Liver (tissue), 9 donors: ENCODE measurements around the gene CDC45. TPM values are rescaled to one million over a fixed set of nuclear protein-coding genes. Genes with fewer than 3 reads are reported as not detected.

ENCODE experiments used
- DNase-seq: peaks from one replicate; pipeline ENCODE4 v3.0.0-alpha.2; 2017; ENCODE audit warnings: low spot score
- H3K27ac ChIP-seq, 2 donors: one replicate each; pipeline ENCODE4 v1.7.0; 2013; ENCODE audit warnings: inconsistent platforms in 2 of 2, low read length in 2 of 2, control low read depth in 1 of 2, low read depth in 1 of 2, mild to moderate bottlenecking in 1 of 2
- H3K27me3 ChIP-seq, 4 donors: one replicate each; pipeline versions ENCODE4 v1.6.1 to v1.7.0; 2013; ENCODE audit warnings: low read length in 3 of 4, inconsistent platforms in 1 of 4, mild to moderate bottlenecking in 1 of 4, moderate library complexity in 1 of 4; ENCODE audit not compliant: control insufficient read depth in 4 of 4, insufficient read depth in 4 of 4
- H3K36me3 ChIP-seq, 4 donors: one replicate each; pipeline versions ENCODE4 v1.6.1 to v1.7.0; 2013; ENCODE audit warnings: low read length in 3 of 4, mild to moderate bottlenecking in 3 of 4, low read depth in 1 of 4, moderate library complexity in 1 of 4; ENCODE audit not compliant: control insufficient read depth in 4 of 4, insufficient read depth in 3 of 4
- H3K4me1 ChIP-seq, 4 donors: one replicate each; pipeline versions ENCODE4 v1.6.1 to v1.7.0; 2013; ENCODE audit warnings: low read length in 3 of 4, mild to moderate bottlenecking in 3 of 4, moderate library complexity in 1 of 4; ENCODE audit not compliant: control insufficient read depth in 4 of 4, insufficient read depth in 4 of 4
- H3K4me3 ChIP-seq, 3 donors: one replicate each; pipeline versions ENCODE4 v1.6.1 to v1.7.0; 2013; ENCODE audit warnings: low read length in 3 of 3, control low read depth in 1 of 3, low read depth in 1 of 3, mild to moderate bottlenecking in 1 of 3
- H3K9ac ChIP-seq, 2 donors: one replicate each; pipeline ENCODE4 v1.7.0; 2013; ENCODE audit warnings: low read length in 2 of 2, mild to moderate bottlenecking in 2 of 2, moderate library complexity in 2 of 2, control low read depth in 1 of 2, low read depth in 1 of 2
- H3K9me3 ChIP-seq, 4 donors: one replicate each; pipeline versions ENCODE4 v1.6.1 to v1.7.0; 2013; ENCODE audit warnings: low read length in 3 of 4; ENCODE audit not compliant: control insufficient read depth in 4 of 4
- EGR1 ChIP-seq, 2 donors: IDR thresholded peaks; 2 replicates each; pipeline ENCODE4 v1.6.1; 2016 to 2018; ENCODE audit warnings: antibody characterized with exemption in 2 of 2, low read depth in 2 of 2
- WGBS: extraction: QIAGEN DNeasy Blood & Tissue Kit; methylation state at CpG from one replicate; pipeline ENCODE4 v1.1.7; 2013; 5-methylcytosine and 5-hydroxymethylcytosine counted together
- polyA plus RNA-seq, 2 donors: library from polyadenylated mRNA; stranded (reverse) in 1 of 2; unstranded in 1 of 2; fragments of 200-250 nt in 1 of 2; fragments of >200 nt in 1 of 2; fragmentation: Nextera tagmentation in 1 of 2; extraction: Ambion mirVana in 1 of 2; gene quantifications; one replicate each; pipeline versions ENCODE4 v1.2.1 to v1.2.3, GENCODE V29; 2013 to 2015
- total RNA-seq, 2 donors: library from RNA; depleted of rRNA; stranded (reverse); fragments of >200 nt; gene quantifications; one replicate each; pipeline ENCODE4 v1.2.3, GENCODE V29; 2014
- TF ChIP-seq, protein P1 (sequence below): IDR thresholded peaks from 2 replicates; pipeline ENCODE4 v1.6.1; 2016; ENCODE audit warnings: antibody characterized with exemption
- donor health status: healthy.
- donor health status: healthy.
- donor health status: healthy.
- donor health status: healthy.
- donor health status: healthy.

Gene CDC45
- total and polyA plus RNA-seq, 4 donors: 0.33 to 15.5 (median 0.94) TPM

DNA sequence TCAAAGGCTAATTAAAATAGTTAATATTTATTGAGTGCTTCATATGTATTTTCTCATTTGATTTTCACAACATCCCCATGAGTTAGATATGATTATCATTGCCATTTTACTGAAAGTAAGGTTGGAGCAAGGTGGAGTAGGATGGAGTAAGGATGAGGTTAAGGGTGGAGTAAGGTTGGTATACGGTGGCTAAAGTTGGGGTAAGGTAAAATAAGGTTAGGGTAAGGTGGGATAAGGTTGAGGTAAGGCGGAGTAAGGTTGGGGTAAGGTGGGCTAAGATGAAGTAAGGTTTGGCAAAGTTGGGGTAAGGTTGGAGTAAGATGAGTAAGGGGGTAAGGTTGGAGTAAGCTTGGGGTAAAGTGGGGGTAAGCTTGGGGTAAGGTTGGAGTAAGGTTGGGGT, 90.3 kb downstream of the CDC45 start:
- 94% methylated on average over 2 of the region's 2 CpGs for WGBS
- no peaks in the 10 kb centered on the region for H3K36me3 ChIP-seq

More for the DNA sequence above, 90.3 kb downstream of the CDC45 start:
- Histone ChIP-seq H3K27me3 (no peaks in the 10 kb centered on the region), H3K4me1 (no peaks in the 10 kb centered on the region), H3K4me3 (no peak overlapping the region), H3K9ac (no peak overlapping the region), H3K27ac (no peak overlapping the region), H3K9me3 (no peaks in the 10 kb centered on the region)
- no peak for DNase-seq
- TF ChIP-seq EGR1 (IDR thresholded peaks at IDR 0.05; ENCODE audit: low read depth in 2 of 2): no peak
- TF ChIP-seq, protein P1, sequence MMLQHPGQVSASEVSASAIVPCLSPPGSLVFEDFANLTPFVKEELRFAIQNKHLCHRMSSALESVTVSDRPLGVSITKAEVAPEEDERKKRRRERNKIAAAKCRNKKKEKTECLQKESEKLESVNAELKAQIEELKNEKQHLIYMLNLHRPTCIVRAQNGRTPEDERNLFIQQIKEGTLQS: no peak

Other genes with a start within 250 kb of the CDC45 start
- 1 to 10 TPM; 2.7 to 4.8 TPM for gene CLTCL1, start 188.2 kb upstream of the CDC45 start, total RNA-seq
- gene CLTCL1, start 188.2 kb upstream of the CDC45 start, polyA plus RNA-seq: 1 to 10 TPM; 2.0 to 2.4 TPM
- gene HIRA, start 48.2 kb upstream of the CDC45 start, total RNA-seq: 10 to 100 TPM; 24.5 to 32.5 TPM
- gene HIRA, start 48.2 kb upstream of the CDC45 start, polyA plus RNA-seq: 10 to 100 TPM in 1 of 2 donors, 1 to 10 TPM in 1; 4.1 to 21.6 TPM
- 10 to 100 TPM; 11.3 to 26.4 TPM for gene MRPL40, start 47.4 kb upstream of the CDC45 start, total RNA-seq
- gene MRPL40, start 47.4 kb upstream of the CDC45 start, polyA plus RNA-seq: 10 to 100 TPM; 28.9 to 52.0 TPM
- 10 to 100 TPM; 12.4 to 22.4 TPM for gene C22orf39, start 32.2 kb upstream of the CDC45 start, total RNA-seq
- gene C22orf39, start 32.2 kb upstream of the CDC45 start, polyA plus RNA-seq: 10 to 100 TPM; 11.3 to 14.6 TPM
- 10 to 100 TPM; 28.2 to 46.2 TPM for gene UFD1, start 727 bp upstream of the CDC45 start, total RNA-seq
- gene UFD1, start 727 bp upstream of the CDC45 start, polyA plus RNA-seq: 10 to 100 TPM; 63.0 to 64.2 TPM
- gene CLDN5, start 44.5 kb downstream of the CDC45 start, total RNA-seq: 10 to 100 TPM; 23.0 to 31.5 TPM
- gene CLDN5, start 44.5 kb downstream of the CDC45 start, polyA plus RNA-seq: 10 to 100 TPM; 15.6 to 21.9 TPM
- 1 to 10 TPM; 3.3 to 3.5 TPM for gene SEPTIN5, start 234.6 kb downstream of the CDC45 start, total RNA-seq
- gene SEPTIN5, start 234.6 kb downstream of the CDC45 start, polyA plus RNA-seq: 1 to 10 TPM in 1 of 2 donors, under 1 TPM in 1; 0.26 to 2.2 TPM
- gene GP1BB, start 243.6 kb downstream of the CDC45 start, total RNA-seq: 1 to 10 TPM in 1 of 2 donors, not detected in 1; 5.7 TPM
- gene GP1BB, start 243.6 kb downstream of the CDC45 start, polyA plus RNA-seq: under 1 TPM; 0.38 to 0.51 TPM